ENCODE data around the gene GPX4.

GPX4 gene

GRCh38 chr19:1103708-1104310 is at the start of gene GPX4:
TSS of gene GPX4 (plus strand) at chr19:1103994. CDS start at chr19:1104044, 50 bp downstream.
- in situ Hi-C loops (cut with MboI; ENCODE audit: low sequenced_read_pairs), result no loop called here

- in situ Hi-C loops (cut with MboI; ENCODE audit: low sequenced_read_pairs), result no loop called here
These were observed 49.4 kb upstream of the GPX4 start for GRCh38 chr19:1054102-1055027.

GRCh38 chr19:1055028-1055425 is 48.8 kb upstream of the GPX4 start:
- in situ Hi-C loops (cut with MboI; ENCODE audit: low sequenced_read_pairs), result no loop called here

- in situ Hi-C loops (cut with MboI; ENCODE audit: low sequenced_read_pairs), result no loop called here
These were observed 47.7 kb upstream of the GPX4 start for GRCh38 chr19:1055886-1056620.

GRCh38 chr19:1057176-1057855 is 46.5 kb upstream of the GPX4 start:
- in situ Hi-C loops (cut with MboI; ENCODE audit: low sequenced_read_pairs), result no loop called here

- in situ Hi-C loops (cut with MboI; ENCODE audit: low sequenced_read_pairs), result no loop called here
These were observed 45.7 kb upstream of the GPX4 start for GRCh38 chr19:1058112-1058511.

- in situ Hi-C loops (cut with MboI; ENCODE audit: low sequenced_read_pairs), result no loop called here
These were observed 43.1 kb upstream of the GPX4 start for GRCh38 chr19:1060689-1061088.

GRCh38 chr19:1061987-1062386 is 41.8 kb upstream of the GPX4 start:
- in situ Hi-C loops (cut with MboI; ENCODE audit: low sequenced_read_pairs), result no loop called here

- in situ Hi-C loops (cut with MboI; ENCODE audit: low sequenced_read_pairs), result no loop called here
These were observed 41.3 kb upstream of the GPX4 start for GRCh38 chr19:1062387-1063029.

- in situ Hi-C loops (cut with MboI; ENCODE audit: low sequenced_read_pairs), result no loop called here
These were observed 40.5 kb upstream of the GPX4 start for GRCh38 chr19:1063030-1063908.

- in situ Hi-C loops (cut with MboI; ENCODE audit: low sequenced_read_pairs), result no loop called here
These were observed 39.7 kb upstream of the GPX4 start for GRCh38 chr19:1063909-1064660.

- in situ Hi-C loops (cut with MboI; ENCODE audit: low sequenced_read_pairs), result no loop called here
These were observed 38.9 kb upstream of the GPX4 start for GRCh38 chr19:1064661-1065605.

- in situ Hi-C loops (cut with MboI; ENCODE audit: low sequenced_read_pairs), result no loop called here
These were observed 38.1 kb upstream of the GPX4 start for GRCh38 chr19:1065606-1066109.

GRCh38 chr19:1066251-1066747 is 37.5 kb upstream of the GPX4 start:
- in situ Hi-C loops (cut with MboI; ENCODE audit: low sequenced_read_pairs), result no loop called here

GRCh38 chr19:1066748-1067340 is 37.0 kb upstream of the GPX4 start, which contains the start of gene ARHGAP45:
TSS of gene ARHGAP45 (plus strand) at chr19:1067167. CDS start at chr19:1067406, 239 bp downstream.
- in situ Hi-C loops (cut with MboI; ENCODE audit: low sequenced_read_pairs), result no loop called here

GRCh38 chr19:1067341-1067957 is 36.3 kb upstream of the GPX4 start:
- in situ Hi-C loops (cut with MboI; ENCODE audit: low sequenced_read_pairs), result no loop called here

Measured in HL-60/S4 treated with phorbol 12-myristate 13-acetate at 8.2 ng/mL for 4 days and 3 days (cell line).